HepG2 (cell line): ENCODE measurements around the gene A3GALT2.

Source experiments
- BHLHE40 ChIP-seq: IDR thresholded peaks from 2 replicates; pipeline ENCODE4 v1.6.1; 2011; ENCODE audit warnings: low read length, improper control_type of control experiment
- ETV5 ChIP-seq: IDR thresholded peaks from 2 replicates; pipeline ENCODE4 v1.6.1; 2018; ENCODE audit warnings: missing biosample characterization, missing genetic modification reagents, inconsistent platforms, borderline replicate concordance
- GABPB1 ChIP-seq: IDR thresholded peaks from 2 replicates; pipeline ENCODE4 v1.6.1; 2016; ENCODE audit warnings: mild to moderate bottlenecking, missing genetic modification reagents, moderate library complexity, missing compliant biosample characterization
- HDAC6 ChIP-seq: fragments of 200-600 bp; sonication (generic); IDR thresholded peaks from 2 replicates; pipeline ENCODE4 v1.7.0; 2017; ENCODE audit warnings: mild to moderate bottlenecking, antibody characterized with exemption, low read length, low read depth
- NFYB ChIP-seq: sonication (generic); formaldehyde crosslinking; IDR thresholded peaks from 2 replicates; pipeline ENCODE4 v1.4.0; 2020; ENCODE audit warnings: missing genetic modification reagents
- POLR2AphosphoS2 ChIP-seq: IDR thresholded peaks from 2 replicates; pipeline ENCODE4 v1.6.1; 2011; ENCODE audit warnings: low read depth, low read length, improper control_type of control experiment
- SETDB1 ChIP-seq: sonication (generic); formaldehyde crosslinking; IDR thresholded peaks from 2 replicates; pipeline ENCODE4 v1.5.1; 2020; ENCODE audit warnings: missing genetic modification reagents, mild to moderate bottlenecking, borderline replicate concordance
- ZNF766 ChIP-seq: sonication (generic); formaldehyde crosslinking; IDR thresholded peaks from 2 replicates; pipeline ENCODE4 v1.5.0; 2020; ENCODE audit warnings: missing genetic modification reagents, borderline replicate concordance
- TF ChIP-seq, protein P1 (sequence below): sonication (generic); formaldehyde crosslinking; IDR thresholded peaks from 2 replicates; pipeline ENCODE4 v1.4.0; 2020; ENCODE audit warnings: missing genetic modification reagents, borderline replicate concordance
- TF ChIP-seq, protein P2 (sequence below): IDR thresholded peaks from 2 replicates; pipeline ENCODE4 v1.6.1; 2012; ENCODE audit warnings: low read length, improper control_type of control experiment
- TF ChIP-seq, protein P3 (sequence below): sonication (generic); formaldehyde crosslinking; IDR thresholded peaks from 2 replicates; pipeline ENCODE4 v1.5.0; 2020; ENCODE audit warnings: mild to moderate bottlenecking, missing genetic modification reagents, moderate library complexity
- TF ChIP-seq, protein P4 (sequence below): sonication (generic); formaldehyde crosslinking; IDR thresholded peaks from 2 replicates; pipeline ENCODE4 v1.4.0; 2020; ENCODE audit warnings: missing genetic modification reagents

DNA sequence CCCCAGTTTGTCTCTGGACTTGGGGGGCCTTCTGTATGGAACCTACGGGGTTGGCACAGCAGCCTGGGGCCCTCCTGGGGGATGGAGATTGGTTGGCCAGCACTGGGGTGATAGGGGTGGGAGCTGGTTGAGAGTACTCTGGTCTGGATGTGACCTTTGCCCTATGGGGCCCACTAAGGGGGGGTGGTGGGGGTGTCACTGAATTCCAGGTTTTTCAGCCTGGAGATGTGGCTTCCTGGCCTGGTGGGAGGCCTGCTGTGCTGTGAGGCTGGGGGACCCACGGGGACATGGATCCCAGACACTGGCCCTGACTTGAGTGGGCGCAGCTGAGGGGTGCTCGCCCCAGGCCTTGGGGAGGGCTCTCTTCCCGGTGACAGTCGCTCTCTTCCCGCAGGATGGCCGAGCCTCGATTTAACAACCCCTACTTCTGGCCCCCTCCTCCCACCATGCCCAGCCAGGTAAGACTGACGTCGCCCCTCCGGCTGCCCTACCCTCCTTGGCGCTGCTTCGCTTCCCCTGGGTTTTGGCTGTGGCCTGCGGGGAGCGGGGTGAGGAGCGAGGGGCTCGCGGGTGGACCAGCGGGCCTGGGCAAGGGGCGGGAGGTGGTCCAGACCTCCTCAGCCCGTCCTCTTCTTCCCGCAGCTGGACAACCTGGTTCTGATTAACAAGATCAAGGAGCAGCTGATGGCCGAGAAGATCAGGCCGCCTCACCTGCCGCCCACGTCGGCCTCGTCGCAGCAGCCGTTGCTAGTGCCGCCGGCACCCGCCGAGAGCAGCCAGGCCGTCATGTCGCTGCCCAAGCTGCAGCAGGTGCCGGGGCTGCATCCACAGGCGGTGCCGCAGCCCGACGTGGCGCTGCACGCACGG lies 45.0 kb downstream of the A3GALT2 start:
- TF ChIP-seq ETV5 (CRISPR knock-in tag): no peak
- no peak for TF ChIP-seq HDAC6
- no peak for TF ChIP-seq BHLHE40
- TF ChIP-seq POLR2AphosphoS2: no peak
- TF ChIP-seq NFYB (CRISPR knock-in tag): no peak
- TF ChIP-seq, protein P1, sequence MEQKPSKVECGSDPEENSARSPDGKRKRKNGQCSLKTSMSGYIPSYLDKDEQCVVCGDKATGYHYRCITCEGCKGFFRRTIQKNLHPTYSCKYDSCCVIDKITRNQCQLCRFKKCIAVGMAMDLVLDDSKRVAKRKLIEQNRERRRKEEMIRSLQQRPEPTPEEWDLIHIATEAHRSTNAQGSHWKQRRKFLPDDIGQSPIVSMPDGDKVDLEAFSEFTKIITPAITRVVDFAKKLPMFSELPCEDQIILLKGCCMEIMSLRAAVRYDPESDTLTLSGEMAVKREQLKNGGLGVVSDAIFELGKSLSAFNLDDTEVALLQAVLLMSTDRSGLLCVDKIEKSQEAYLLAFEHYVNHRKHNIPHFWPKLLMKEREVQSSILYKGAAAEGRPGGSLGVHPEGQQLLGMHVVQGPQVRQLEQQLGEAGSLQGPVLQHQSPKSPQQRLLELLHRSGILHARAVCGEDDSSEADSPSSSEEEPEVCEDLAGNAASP: no peak
- TF ChIP-seq, protein P2, sequence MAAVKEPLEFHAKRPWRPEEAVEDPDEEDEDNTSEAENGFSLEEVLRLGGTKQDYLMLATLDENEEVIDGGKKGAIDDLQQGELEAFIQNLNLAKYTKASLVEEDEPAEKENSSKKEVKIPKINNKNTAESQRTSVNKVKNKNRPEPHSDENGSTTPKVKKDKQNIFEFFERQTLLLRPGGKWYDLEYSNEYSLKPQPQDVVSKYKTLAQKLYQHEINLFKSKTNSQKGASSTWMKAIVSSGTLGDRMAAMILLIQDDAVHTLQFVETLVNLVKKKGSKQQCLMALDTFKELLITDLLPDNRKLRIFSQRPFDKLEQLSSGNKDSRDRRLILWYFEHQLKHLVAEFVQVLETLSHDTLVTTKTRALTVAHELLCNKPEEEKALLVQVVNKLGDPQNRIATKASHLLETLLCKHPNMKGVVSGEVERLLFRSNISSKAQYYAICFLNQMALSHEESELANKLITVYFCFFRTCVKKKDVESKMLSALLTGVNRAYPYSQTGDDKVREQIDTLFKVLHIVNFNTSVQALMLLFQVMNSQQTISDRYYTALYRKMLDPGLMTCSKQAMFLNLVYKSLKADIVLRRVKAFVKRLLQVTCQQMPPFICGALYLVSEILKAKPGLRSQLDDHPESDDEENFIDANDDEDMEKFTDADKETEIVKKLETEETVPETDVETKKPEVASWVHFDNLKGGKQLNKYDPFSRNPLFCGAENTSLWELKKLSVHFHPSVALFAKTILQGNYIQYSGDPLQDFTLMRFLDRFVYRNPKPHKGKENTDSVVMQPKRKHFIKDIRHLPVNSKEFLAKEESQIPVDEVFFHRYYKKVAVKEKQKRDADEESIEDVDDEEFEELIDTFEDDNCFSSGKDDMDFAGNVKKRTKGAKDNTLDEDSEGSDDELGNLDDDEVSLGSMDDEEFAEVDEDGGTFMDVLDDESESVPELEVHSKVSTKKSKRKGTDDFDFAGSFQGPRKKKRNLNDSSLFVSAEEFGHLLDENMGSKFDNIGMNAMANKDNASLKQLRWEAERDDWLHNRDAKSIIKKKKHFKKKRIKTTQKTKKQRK: no peak
- TF ChIP-seq, protein P3, sequence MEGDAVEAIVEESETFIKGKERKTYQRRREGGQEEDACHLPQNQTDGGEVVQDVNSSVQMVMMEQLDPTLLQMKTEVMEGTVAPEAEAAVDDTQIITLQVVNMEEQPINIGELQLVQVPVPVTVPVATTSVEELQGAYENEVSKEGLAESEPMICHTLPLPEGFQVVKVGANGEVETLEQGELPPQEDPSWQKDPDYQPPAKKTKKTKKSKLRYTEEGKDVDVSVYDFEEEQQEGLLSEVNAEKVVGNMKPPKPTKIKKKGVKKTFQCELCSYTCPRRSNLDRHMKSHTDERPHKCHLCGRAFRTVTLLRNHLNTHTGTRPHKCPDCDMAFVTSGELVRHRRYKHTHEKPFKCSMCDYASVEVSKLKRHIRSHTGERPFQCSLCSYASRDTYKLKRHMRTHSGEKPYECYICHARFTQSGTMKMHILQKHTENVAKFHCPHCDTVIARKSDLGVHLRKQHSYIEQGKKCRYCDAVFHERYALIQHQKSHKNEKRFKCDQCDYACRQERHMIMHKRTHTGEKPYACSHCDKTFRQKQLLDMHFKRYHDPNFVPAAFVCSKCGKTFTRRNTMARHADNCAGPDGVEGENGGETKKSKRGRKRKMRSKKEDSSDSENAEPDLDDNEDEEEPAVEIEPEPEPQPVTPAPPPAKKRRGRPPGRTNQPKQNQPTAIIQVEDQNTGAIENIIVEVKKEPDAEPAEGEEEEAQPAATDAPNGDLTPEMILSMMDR: no peak
- no peak for TF ChIP-seq SETDB1 (CRISPR knock-in tag)
- TF ChIP-seq GABPB1: no peak
- TF ChIP-seq, protein P4, sequence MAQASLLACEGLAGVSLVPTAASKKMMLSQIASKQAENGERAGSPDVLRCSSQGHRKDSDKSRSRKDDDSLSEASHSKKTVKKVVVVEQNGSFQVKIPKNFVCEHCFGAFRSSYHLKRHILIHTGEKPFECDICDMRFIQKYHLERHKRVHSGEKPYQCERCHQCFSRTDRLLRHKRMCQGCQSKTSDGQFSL (CRISPR knock-in tag): no peak
- no peak for TF ChIP-seq ZNF766 (CRISPR knock-in tag)
